Common myeloid progenitor, CD34-positive (primary cell): ENCODE measurements around the gene DDIAS.

Source experiments
- CTCF ChIA-PET: fragments of 350-600 bp; sonication (Branson Sonifier 250); formaldehyde crosslinking; loops from one replicate; lab custom pipeline; 2021; ENCODE audit warnings: antibody characterized with exemption; lab: Charles Lee
- POLR2A ChIA-PET: fragments of 350-600 bp; sonication (Branson Sonifier 250); formaldehyde crosslinking; loops from one replicate; lab custom pipeline; 2021; ENCODE audit warnings: antibody characterized with exemption; lab: Charles Lee
- DNase-seq, 3 donors: peaks; one replicate each; pipeline versions ENCODE4 v3.0.0 to v3.0.0-alpha.2; 2013
- H3K27ac ChIP-seq, 2 experiments: 1 replicate in 1 of 2; 2 replicates in 1 of 2; pipeline ENCODE4 v1.7.0; 2013; ENCODE audit warnings: inconsistent platforms in 2 of 2, low read length in 2 of 2, mild to moderate bottlenecking in 2 of 2, low read depth in 1 of 2, moderate library complexity in 1 of 2; ENCODE audit not compliant: severe bottlenecking in 2 of 2, insufficient read depth in 1 of 2, poor library complexity in 1 of 2
- H3K27me3 ChIP-seq, 5 experiments: replicated peaks in 2 of 5; 1 replicate in 3 of 5; 2 replicates in 2 of 5; pipeline versions ENCODE4 v1.6.1 to v1.7.0; 2013; ENCODE audit warnings: low read length in 4 of 5, mild to moderate bottlenecking in 2 of 5, moderate library complexity in 2 of 5, inconsistent platforms in 1 of 5; ENCODE audit not compliant: insufficient read depth in 5 of 5, control insufficient read depth in 4 of 5
- H3K36me3 ChIP-seq, 4 experiments: 1 replicate in 2 of 4; 2 replicates in 2 of 4; pipeline versions ENCODE4 v1.6.1 to v1.7.0; 2013; ENCODE audit warnings: low read length in 3 of 4, control low read depth in 1 of 4, mild to moderate bottlenecking in 1 of 4; ENCODE audit not compliant: control insufficient read depth in 4 of 4, insufficient read depth in 4 of 4
- H3K4me1 ChIP-seq, 4 experiments: 1 replicate in 3 of 4; 2 replicates in 1 of 4; pipeline versions ENCODE4 v1.6.1 to v1.7.1; 2013; ENCODE audit warnings: low read length in 3 of 4, mild to moderate bottlenecking in 3 of 4, control low read depth in 1 of 4, inconsistent platforms in 1 of 4, moderate library complexity in 1 of 4; ENCODE audit not compliant: control insufficient read depth in 4 of 4, insufficient read depth in 4 of 4; ENCODE audit errors: control extremely low read depth in 1 of 4
- H3K4me3 ChIP-seq, 7 experiments: 1 replicate in 4 of 7; 2 replicates in 3 of 7; pipeline versions ENCODE4 v1.5.1 to v1.7.0; 2013; ENCODE audit warnings: mild to moderate bottlenecking in 7 of 7, low read length in 6 of 7, moderate library complexity in 6 of 7, inconsistent platforms in 2 of 7, low read depth in 2 of 7, control low read depth in 1 of 7; ENCODE audit not compliant: insufficient read depth in 4 of 7, control insufficient read depth in 1 of 7; ENCODE audit errors: extremely low read depth in 1 of 7
- H3K9me3 ChIP-seq, 5 experiments: 1 replicate in 4 of 5; 2 replicates in 1 of 5; pipeline versions ENCODE4 v1.6.1 to v1.7.1; 2013; ENCODE audit warnings: low read length in 4 of 5, mild to moderate bottlenecking in 2 of 5, inconsistent platforms in 1 of 5, low read depth in 1 of 5, moderate library complexity in 1 of 5; ENCODE audit not compliant: control insufficient read depth in 4 of 5, insufficient read depth in 2 of 5; ENCODE audit errors: control extremely low read depth in 1 of 5
- WGBS: methylation state at CpG from one replicate; pipeline ENCODE4 v1.1.5; 2013; ENCODE audit not compliant: insufficient coverage; 5-methylcytosine and 5-hydroxymethylcytosine counted together

The DDIAS gene

DNA sequence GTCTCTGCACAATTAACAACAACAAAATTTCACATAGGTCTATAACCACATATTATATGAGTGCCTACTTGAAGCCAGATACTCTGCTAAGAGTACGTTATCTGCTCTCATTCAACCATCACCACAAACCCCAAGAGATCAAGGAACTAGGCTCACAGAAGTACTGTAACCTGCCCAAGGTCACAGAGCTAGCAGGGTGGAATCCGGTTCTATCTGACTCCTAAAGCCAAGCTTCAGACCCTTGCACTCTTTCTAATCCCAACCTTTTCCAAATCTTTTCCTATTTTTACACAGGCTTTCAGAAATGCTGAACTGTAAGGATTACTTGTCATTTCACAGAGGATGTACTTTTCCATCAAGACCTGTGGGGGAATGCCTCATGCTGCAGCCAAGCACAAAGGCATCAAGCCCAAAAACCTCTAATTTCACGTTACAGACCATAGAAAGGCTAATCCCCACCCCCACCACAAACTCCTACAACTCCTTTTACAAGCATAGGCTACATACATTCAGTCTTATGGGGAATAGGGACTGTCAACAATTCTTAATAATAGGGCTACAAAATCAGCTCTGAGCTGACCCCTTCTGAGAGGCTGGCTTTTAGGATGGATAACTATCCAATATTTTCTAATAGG, 2.2 kb upstream of the DDIAS start:
- H3K36me3 ChIP-seq = no peaks in the 10 kb centered on the region
- no peaks in the 10 kb centered on the region for H3K27me3 ChIP-seq
- peak overlapping the region; percentile 88 to 94 for H3K27ac ChIP-seq
- peak overlapping the region in 6 of 7 experiments; percentile 71 to 94 (median 80) for H3K4me3 ChIP-seq
- peak in 2 of 3 donors; percentile 68 to 77 for DNase-seq
- peaks cover 13 to 56% (median 40%) of the 10 kb centered on the region in 4 experiments for H3K4me1 ChIP-seq
- H3K9me3 ChIP-seq = no peaks in the 10 kb centered on the region
- WGBS = 27% methylated on average over 1 of the region's 3 CpGs
- CTCF ChIA-PET = interaction anchor here (1.8 to 3.5 kb wide), 2 partner anchors 32 to 351 kb away, joined by 5 to 43 read pairs; no protein-coding TSS in a partner anchor
- POLR2A ChIA-PET = no interaction called here

DNA sequence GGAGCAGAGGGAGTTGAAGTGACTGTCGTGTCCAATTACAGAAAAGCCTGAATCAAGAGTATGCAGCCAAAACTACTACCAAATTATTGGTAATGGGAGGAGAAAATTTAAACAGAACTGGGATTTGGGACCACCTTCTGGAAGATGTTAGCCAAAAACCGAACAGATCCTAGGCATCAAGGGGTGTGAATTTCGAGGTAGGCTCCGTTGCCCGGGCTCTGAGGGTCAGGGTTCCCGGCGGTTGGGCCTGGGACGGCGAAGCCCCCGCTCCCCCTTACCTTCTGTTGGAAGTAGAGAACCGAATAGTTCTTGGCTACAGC, 1.6 kb upstream of the DDIAS start:
- POLR2A ChIA-PET = interaction anchor here (0.9 kb wide), 1 partner anchor 33 kb away, joined by 3 read pairs; no protein-coding TSS in a partner anchor
- peaks cover 13 to 56% (median 40%) of the 10 kb centered on the region in 4 experiments for H3K4me1 ChIP-seq
- H3K36me3 ChIP-seq = no peaks in the 10 kb centered on the region
- CTCF ChIA-PET = interaction anchor here (0.5 to 3.5 kb wide), 7 partner anchors 12 to 350 kb away, joined by 3 to 43 read pairs (median 4); no protein-coding TSS in a partner anchor
- H3K9me3 ChIP-seq = no peaks in the 10 kb centered on the region
- peak overlapping the region; percentile 69 to 94 (median 78) for H3K4me3 ChIP-seq
- WGBS = 0% methylated on average over 6 of the region's 11 CpGs
- no peaks in the 10 kb centered on the region for H3K27me3 ChIP-seq
- DNase-seq = no peak
- peak overlapping the region; percentile 88 to 94 for H3K27ac ChIP-seq

DNA sequence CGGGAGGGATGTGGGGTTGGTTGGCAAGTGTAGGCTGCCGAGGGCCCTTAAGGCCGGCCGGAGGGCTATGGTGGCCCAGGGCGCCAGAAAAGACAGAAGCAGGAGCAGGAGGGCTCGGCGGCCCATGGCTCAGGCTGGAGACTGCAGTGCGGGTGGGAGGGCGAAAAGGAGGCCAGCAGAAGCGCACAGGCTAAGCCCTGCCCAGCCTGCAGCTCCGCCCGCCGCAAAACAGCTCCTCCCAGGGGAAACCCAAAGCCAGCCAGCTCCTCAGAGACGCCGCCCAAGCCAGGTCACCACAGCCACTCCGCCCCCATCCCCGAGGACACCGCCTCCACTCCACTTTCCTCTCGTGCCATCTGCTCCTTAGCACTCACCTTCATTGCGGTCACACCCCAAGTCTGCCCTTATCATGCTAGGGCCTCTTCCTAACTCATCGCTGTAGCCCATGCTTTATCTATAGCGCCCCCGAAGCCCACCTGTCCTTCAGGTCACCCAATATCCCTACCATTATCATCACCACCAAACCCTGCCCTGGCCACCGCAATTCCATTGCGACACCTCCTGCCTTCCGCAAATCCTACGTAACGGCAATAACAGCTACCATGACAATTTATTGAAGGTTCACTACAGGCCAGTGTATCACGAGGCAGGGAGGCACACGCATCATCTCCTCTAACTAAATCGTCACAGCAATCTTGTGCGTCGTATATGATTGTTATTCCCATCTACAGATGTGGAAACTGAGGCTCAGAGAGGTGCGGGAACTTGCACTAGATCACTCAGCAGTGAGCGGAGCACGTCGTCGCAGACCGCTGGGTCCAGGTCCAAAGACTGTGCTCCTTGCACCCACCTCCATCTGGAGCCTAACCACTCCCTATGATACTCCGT, 1.0 kb upstream of the DDIAS start, which contains the start of gene PRCP:
Gene PRCP (minus strand): TSS at position 154 of the 888 bp plus-strand sequence. CDS start 28 bp downstream, at position 126.
- DNase-seq = peak; percentile 91 to 95 (median 95)

DNA sequence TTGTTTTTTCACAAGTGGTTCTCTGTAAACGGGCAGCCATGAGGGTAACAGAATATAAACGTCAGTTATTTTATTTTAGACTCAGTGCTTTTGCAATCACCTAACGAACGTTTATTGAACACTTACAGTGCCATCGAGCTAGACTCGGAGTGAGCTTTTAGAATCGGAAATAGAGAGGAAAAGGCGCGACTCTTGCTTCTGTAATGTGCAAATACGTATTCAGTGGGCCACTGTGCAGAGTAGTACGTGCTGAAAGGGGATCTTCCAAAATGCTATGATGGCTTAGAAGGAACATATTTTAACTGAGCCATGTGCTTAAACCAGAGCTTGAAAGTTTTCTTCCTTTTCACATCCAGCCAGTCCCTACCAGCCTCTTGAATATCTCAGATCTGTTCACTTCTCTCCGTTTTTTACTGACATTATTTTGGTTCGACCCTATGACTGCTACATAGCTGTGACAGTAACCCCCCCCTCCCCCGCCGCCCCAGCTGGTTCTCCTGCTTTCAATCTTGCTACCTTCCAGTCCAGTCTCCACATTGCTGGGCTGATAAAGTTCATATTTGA, 468 bp downstream of the DDIAS start:
- 1% methylated on average over 11 of the region's 15 CpGs for WGBS
- Histone ChIP-seq H3K9me3 (no peaks in the 10 kb centered on the region), H3K36me3 (no peaks in the 10 kb centered on the region), H3K4me1 (peaks cover 13 to 43% (median 35%) of the 10 kb centered on the region in 4 experiments), H3K27me3 (no peaks in the 10 kb centered on the region), H3K27ac (peak overlapping the region in 1 of 2 experiments; percentile 94), H3K4me3 (peak overlapping the region; percentile 69 to 94 (median 78))
- POLR2A ChIA-PET = interaction anchor here (1.1 to 1.3 kb wide), 2 partner anchors 292 to 384 kb away, joined by 3 read pairs; partner anchors contain the start of genes ANKRD42 and CCDC90B
- DNase-seq = no peak
- CTCF ChIA-PET = interaction anchor here (0.6 to 3.5 kb wide), 12 partner anchors 9 to 394 kb away, joined by 3 to 43 read pairs (median 4); no protein-coding TSS in a partner anchor

More for the DNA sequence above, 1.0 kb upstream of the DDIAS start, which contains the start of gene PRCP:
- Histone ChIP-seq H3K27me3 (no peaks in the 10 kb centered on the region), H3K9me3 (no peaks in the 10 kb centered on the region), H3K4me3 (peak within 1 kb of the TSS; percentile 69 to 94 (median 78)), H3K36me3 (no peaks in the 10 kb centered on the region), H3K4me1 (peaks cover 13 to 52% (median 38%) of the 10 kb centered on the region in 4 experiments), H3K27ac (peak within 1 kb of the TSS; percentile 88 to 94)
- WGBS = 0% methylated on average over 29 of the region's 40 CpGs
- ChIA-PET CTCF (interaction anchor here (0.5 to 3.5 kb wide), 16 partner anchors 10 to 395 kb away, joined by 3 to 43 read pairs (median 4); partner anchors contain the start of genes FAM181B and RAB30), POLR2A (interaction anchor here (0.7 to 1.3 kb wide), 4 partner anchors 33 to 385 kb away, joined by 3 read pairs; partner anchors contain the start of genes ANKRD42 and CCDC90B)

DNA sequence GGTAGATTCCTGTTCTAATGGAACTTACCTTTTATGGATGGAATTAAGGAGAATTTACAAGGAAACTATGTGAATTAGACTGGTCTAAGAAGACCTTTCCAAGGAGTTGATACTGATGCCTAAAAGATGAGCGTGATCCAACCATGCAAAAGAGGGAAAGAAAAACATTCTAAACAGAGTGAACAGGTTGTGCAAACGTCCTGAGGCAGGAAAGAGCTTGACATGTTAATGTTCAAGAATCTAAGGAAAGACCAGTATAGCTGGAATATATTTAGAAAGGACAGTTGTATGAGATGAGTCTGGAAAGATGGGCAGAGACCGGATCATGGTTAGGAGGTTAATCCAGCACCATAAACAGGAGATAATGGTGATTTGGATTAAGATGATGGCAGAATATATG, 1.3 kb downstream of the DDIAS start:
- no peak overlapping the region for H3K27ac ChIP-seq
- 77% methylated on average over 3 of the region's 3 CpGs for WGBS
- ChIA-PET CTCF (interaction anchor here (1.3 kb wide), 1 partner anchor 341 kb away, joined by 4 read pairs; no protein-coding TSS in a partner anchor), POLR2A (no interaction called here)
- DNase-seq = no peak
- H3K4me3 ChIP-seq = peak overlapping the region in 1 of 7 experiments; percentile 78
- H3K9me3 ChIP-seq = no peaks in the 10 kb centered on the region
- H3K4me1 ChIP-seq = peaks cover 11 to 43% (median 35%) of the 10 kb centered on the region in 4 experiments
- H3K36me3 ChIP-seq = no peaks in the 10 kb centered on the region
- no peaks in the 10 kb centered on the region for H3K27me3 ChIP-seq

DNA sequence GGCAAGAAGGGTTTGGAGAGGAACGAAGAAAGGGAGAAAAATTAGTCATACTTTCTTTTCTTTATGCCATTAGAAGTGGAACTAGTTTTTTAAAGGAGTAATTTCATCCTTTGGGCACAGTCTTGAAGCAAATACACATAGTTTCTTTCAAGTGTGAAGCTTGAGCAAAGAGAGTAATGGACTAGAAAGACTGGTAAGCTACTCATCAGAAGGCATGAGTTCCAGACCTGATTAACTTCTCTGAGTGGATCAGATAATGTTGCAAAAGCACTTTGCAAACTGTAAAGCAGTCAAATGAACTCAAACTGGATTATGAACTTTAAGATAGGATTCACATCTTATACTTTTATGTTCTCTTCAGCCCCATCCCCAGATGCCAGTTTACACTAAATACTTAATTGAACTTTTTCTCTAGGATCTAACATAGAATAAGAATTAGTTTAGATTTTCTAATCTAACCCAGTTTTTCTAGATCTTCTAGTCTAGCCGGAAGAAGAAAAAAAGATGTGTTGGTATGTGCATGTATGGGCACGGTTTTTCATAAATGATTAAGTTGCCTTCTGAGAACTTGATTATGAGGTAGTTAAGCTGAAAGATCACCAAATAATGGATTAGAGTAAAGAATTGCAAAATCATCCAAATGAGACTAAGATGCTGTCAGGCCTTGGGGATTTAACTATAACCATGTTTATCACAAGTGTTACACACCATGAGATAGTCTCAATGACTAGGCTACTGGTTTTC, 2.5 kb downstream of the DDIAS start:
- ChIA-PET POLR2A (no interaction called here), CTCF (interaction anchor here (0.8 to 1.9 kb wide), 5 partner anchors 10 to 346 kb away, joined by 3 to 14 read pairs (median 3); no protein-coding TSS in a partner anchor)
- Histone ChIP-seq H3K27me3 (no peaks in the 10 kb centered on the region), H3K27ac (no peak overlapping the region), H3K36me3 (no peaks in the 10 kb centered on the region), H3K4me1 (peaks cover 11 to 34% (median 27%) of the 10 kb centered on the region in 4 experiments), H3K9me3 (no peaks in the 10 kb centered on the region), H3K4me3 (no peak overlapping the region)
- no peak for DNase-seq
- 100% methylated on average over 2 of the region's 3 CpGs for WGBS
